ENCODE data around the gene JMJD8. TPM values are rescaled to one million over a fixed set of nuclear protein-coding genes. Genes with fewer than 3 reads are reported as not detected.
A peak's percentile ranks its signal among the peaks of the same experiment; 100 is the strongest.

Gene JMJD8
- total and polyA plus RNA-seq, 9 of the 15 experiments (the other 6 are each of a cell fraction or from before 2014, with no cell fraction given) = 1.2 to 50.6 (median 29.3) TPM

- TF ChIP-seq RAD21 (CRISPR knock-in tag; conservative IDR thresholded peaks at IDR 0.05 in 1 of 2, IDR thresholded peaks at IDR 0.05 in 1 of 2) (no peak), TCFL5 (CRISPR knock-in tag; conservative IDR thresholded peaks at IDR 0.05) (no peak), PHF20 (IDR thresholded peaks at IDR 0.05; ENCODE audit: partially characterized antibody) (no peak), YBX1 (IDR thresholded peaks at IDR 0.05) (no peak), TEAD1 (CRISPR knock-in tag; IDR thresholded peaks at IDR 0.05) (no peak), ZNF766 (CRISPR knock-in tag; conservative IDR thresholded peaks at IDR 0.05) (no peak), EP300 (IDR thresholded peaks at IDR 0.05; ENCODE audit: low read length) (no peak), THRAP3 (IDR thresholded peaks at IDR 0.05; ENCODE audit: borderline replicate concordance) (no peak), BDP1 (IDR thresholded peaks at IDR 0.05; ENCODE audit: insufficient read depth, insufficient read length) (no peak), NR0B1 (IDR thresholded peaks at IDR 0.05; ENCODE audit: partially characterized antibody) (no peak), CREBBP (IDR thresholded peaks at IDR 0.05; ENCODE audit: low read depth, low read length) (no peak)
- TF ChIP-seq, protein P1, sequence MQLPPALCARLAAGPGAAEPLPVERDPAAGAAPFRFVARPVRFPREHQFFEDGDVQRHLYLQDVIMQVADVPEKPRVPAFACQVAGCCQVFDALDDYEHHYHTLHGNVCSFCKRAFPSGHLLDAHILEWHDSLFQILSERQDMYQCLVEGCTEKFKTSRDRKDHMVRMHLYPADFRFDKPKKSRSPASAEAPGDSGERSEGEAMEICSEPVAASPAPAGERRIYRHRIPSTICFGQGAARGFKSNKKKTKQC (CRISPR knock-in tag; IDR thresholded peaks at IDR 0.05) = peak; percentile 60; the same call in 1 of the 2 replicates
- TF ChIP-seq, protein P2, sequence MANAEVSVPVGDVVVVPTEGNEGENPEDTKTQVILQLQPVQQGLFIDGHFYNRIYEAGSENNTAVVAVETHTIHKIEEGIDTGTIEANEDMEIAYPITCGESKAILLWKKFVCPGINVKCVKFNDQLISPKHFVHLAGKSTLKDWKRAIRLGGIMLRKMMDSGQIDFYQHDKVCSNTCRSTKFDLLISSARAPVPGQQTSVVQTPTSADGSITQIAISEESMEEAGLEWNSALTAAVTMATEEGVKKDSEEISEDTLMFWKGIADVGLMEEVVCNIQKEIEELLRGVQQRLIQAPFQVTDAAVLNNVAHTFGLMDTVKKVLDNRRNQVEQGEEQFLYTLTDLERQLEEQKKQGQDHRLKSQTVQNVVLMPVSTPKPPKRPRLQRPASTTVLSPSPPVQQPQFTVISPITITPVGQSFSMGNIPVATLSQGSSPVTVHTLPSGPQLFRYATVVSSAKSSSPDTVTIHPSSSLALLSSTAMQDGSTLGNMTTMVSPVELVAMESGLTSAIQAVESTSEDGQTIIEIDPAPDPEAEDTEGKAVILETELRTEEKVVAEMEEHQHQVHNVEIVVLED (CRISPR knock-in tag; IDR thresholded peaks at IDR 0.05) = no peak
Observed at GRCh38 chr16:678858-679813, 5.0 kb downstream of the JMJD8 start (continued).

All from K562 (cell line).